GM18526 (cell line): Measurements from ENCODE around the gene PEX26.

Source experiments
- POLR2A ChIP-seq: IDR thresholded peaks from 3 replicates; pipeline ENCODE4 v1.6.1; 2011; ENCODE audit not compliant: insufficient read length; ENCODE audit errors: extremely low read depth

The PEX26 gene

DNA sequence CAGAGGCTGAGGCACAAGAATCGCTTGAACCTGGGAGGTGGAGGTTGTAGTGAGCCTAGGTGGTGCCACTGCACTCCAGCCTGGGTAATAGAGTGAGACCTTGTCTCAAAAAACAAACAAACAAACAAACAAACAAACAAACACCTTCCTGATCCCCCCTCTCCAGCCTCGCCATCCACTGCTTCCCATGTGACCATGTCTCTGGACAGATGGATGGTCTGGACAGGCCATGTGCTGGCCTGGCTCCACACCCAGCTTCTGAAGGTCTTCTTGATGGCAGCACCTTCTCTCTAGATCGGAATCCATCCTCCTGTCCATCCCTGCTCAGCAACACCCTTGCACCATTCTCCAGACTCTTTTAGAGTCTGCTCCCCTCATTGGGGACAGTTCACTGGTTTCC is 10.7 kb upstream of the PEX26 start:
- no peak for TF ChIP-seq POLR2A

DNA sequence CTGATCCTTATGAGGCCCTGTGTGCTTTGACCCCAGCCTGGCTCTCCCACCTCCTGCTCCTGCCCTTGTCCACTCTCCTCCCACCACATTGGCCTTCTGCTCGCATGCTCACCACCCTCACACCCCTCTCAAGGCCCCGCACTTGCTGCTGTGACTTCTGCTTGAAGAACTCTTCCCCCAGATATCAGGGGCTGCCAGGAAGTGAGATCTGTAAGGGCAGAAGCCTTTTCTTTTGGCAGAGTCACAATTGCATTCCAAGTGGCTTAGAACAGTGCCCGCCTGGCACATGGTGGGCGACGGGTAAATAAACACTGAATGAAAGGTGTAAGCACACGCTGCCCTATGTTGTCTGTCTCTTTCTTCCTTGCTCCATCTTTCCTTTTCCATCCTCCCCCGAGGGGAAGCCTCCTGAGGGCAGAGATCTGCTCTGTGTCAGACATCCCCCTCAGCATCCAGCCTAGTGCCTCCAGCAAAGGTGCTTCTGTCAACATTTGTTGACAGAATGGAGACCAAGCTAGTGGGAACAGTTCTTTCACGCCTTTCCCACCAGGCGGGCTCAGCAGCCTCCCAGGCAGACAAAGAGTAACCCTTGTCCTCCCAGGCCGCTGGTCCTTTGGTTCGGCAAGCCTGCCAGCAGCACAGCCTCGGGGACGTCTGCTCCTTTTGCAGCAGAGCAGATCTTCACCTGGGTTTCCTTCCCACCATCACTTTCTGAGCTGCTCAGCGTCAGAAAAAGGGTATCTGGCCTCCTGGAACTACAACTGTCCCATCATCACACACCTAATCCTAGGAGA is 10.0 kb upstream of the PEX26 start:
- TF ChIP-seq POLR2A: no peak

DNA sequence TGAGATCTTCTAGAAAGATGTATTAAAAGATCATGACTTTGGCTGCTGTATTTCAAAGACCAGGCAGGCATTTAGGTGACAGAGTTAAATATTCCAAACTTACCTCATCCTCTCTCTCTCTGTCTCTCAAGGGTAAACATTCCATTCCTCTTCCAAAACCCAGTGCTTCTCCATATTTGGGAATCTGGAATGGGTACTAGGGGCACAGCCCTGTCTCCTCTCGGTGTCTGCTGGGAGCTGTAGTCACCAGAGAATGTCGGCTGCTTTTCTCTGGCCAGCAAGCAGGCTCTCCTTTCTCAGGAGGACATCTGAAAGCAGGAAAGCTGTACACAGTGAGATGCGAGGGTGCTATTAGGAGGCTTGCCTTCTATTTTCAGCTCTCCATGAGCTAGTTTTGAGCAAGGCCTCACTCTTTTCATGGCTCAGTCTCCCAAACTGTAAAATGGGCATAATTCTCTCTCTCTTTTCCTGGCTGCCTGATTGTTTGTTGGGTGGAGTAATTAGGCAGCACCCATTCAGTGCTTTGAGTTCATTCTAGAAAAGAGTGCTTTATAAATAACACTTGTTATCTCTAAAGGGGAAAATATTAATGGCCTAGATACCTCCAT is 9.3 kb upstream of the PEX26 start:
- TF ChIP-seq POLR2A: no peak

DNA sequence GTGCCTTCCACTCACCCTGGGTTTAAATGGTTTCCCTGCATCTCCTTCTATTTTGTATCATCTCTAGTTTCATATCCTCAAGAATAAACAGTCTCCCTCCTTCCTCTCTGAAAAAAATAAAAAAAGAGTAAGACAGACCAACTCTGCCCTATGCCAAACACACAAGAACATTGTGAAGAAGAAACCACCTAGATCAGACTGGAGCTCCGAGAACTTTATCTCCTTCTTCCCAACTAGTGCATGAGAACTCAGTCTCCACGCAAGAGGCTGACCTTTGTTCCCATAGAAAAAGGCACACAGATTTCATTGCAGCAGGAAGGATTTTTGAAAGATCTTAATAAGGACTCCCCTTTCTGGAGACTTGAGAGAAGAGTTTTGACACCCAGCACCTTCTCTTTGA is 8.7 kb upstream of the PEX26 start:
- TF ChIP-seq POLR2A: no peak

DNA sequence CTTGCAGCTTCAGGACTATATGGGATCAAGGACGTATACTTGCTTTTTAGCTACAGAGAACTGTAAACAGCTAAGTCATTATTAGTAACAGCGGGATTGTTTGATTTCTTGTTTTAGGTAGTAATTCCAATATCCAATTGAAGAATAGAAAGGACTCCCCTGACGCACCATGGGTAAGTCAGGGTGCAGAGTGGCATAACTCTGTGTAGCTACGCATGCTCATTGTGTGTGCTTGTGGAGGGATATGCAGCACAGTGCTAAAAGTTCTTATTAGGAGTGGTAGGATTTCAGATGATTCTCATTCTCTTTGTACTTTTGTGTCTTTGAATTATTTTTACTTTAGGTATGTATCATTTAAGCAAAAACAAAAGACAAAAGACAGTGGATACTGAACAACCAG is 7.7 kb upstream of the PEX26 start:
- no peak for TF ChIP-seq POLR2A

DNA sequence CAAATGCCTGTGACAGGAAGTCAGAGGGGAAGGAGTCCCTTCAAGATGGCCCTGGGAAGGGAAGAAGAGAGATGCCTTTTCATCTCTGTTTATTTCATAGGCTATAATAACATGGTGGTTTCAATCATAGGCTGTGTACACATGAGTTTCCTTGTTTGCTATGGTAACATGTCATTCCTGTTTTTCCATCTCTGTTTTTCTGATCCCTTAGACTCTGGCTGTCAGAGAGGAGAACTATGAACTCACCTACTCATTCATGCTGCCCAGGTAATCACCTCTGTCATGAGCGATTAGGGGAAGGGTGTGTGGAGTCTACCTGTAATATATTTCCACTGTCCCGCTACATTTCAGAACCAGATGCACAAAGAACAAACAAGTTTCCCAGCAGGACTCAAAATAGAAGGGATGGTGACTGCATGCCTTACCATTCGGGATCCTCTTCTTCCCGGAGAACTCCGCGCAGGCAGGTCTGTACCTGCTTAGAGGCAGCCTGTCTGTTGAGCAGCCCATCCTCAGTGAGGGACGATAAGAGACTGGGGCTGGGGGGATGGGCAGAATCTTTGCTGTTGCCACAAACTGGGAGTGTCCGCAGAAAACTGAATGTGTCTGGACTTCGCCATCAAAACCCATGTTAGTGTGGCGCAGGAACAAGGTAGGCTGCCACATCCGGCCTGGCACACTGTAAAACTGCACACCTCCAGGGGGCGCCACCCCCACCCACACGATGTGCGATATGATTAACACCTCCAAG is 7.1 kb upstream of the PEX26 start:
- no peak for TF ChIP-seq POLR2A

DNA sequence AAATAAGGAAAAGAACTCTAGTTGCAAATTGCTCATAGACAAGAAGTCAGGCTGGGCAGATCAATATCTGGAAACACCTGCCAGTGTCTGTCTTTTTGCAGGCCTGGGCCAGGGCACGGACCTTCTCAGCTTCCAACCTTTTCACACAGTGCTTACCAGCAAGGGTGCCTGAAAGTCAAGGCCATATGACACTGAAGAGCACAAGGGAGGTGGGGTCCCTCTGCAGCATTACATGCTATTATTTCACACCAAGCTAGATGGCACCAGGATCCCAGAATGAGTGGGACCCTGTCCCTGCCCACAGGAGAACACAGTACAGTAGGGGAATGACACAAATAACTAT is 5.9 kb upstream of the PEX26 start:
- TF ChIP-seq POLR2A: no peak

DNA sequence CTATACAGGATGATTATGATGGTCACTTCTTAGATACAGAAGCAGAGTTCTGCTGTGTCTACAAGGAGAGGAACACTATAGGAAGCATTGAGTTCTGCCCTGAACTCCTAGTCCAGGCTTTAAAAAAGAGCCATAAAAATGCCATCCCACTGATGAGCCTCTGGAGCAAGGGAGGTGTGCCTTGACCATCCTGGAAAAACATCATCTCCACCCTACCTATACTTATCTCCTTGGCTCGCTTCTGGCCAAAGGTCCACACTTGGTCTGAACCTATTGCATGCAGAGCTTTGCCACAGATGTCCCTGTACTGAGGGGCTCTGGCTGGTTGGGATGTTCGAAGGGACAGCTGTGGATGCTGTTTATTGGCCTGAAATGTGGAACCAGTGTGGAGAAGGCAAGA is 4.3 kb upstream of the PEX26 start:
- no peak for TF ChIP-seq POLR2A

DNA sequence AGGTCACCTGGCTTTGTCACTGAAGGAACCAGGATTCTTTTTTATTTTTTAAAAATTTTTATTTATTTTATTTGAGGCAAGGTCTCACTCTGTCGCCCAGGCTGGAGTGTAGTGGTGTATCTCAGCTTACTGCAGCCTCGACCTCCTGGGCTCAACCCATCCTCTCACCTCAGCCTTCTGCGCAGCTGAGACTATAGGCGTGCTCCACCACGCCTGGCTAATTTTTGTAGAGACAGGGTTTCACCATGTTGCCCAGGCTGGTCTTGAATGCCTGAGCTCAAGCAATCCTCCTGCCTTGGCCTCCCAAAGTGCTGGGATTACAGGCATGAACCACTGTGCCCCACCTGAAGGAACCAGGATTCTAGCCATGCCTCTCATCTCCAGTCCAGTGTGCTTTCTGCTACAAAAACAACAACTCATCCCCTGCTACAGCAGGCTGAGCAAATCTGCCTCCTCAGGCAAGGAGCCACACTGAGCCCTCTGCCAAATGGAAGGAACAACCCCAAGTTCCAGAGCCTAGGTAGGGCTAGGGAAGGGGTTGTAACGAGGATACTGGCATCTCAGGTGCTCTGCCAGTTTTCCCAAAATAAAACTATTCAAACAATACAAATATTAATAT is 2.6 kb upstream of the PEX26 start:
- no peak for TF ChIP-seq POLR2A

DNA sequence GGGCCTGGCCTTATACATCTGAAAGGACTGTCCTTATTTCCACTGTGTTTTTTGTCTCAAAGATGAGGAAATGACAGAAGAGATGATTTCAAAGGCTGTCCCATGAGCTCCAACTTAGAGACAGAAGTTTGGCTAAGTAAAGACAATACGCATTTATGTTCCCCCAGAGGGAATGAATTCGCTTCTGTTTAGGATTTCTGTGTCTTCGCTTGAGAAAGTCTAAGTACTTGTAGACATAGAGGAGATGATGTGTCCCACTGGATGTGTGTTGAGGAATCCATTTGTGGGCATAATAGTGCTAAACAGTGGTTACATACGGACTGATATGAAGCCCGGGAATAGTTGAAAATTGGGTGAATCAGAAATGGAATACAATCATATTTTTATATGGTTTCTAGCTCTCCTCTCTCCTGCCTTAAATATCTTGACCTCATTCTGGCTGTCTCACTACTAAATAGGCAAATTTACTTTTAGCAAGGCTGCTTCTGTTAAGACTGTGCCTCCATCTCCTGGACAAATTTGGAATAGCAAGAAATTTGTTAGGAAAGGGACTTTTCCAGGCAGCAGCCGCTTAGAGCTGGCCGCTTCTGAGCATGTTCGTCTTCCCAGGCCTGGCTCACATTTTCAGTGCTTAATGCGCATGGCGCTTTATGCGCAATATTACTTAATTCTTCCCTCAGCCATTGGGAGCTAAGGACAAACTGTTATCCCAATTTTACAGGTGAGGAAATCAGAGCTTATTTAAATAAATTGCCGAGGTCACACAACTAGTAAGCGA is 1.9 kb upstream of the PEX26 start:
- no peak for TF ChIP-seq POLR2A

DNA sequence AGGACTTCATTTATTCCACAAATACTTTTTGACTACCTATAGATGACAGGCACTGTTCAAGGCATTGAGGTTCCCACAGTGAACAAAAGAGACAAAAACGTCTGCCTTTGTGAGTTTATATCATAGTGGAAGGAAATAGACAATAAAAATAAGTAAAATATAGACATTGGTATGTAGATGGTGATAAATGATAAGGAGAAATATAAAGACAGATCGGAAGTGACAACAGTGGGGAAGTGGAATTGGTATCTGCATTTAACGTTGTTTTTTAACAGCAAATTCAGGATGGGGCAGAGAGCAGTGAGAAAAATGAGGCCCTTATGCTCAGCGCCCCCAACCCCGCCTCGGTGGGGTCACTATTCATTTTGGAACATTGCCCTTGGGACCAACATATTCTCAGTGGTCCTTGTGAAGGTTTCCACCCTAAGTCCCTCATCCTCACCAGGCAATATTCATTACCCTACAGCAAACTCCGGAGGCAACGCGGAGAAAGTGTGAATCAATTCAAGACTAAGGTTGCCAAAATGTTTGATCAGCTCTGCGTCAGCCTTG is 627 bp upstream of the PEX26 start:
- TF ChIP-seq POLR2A: no peak

DNA sequence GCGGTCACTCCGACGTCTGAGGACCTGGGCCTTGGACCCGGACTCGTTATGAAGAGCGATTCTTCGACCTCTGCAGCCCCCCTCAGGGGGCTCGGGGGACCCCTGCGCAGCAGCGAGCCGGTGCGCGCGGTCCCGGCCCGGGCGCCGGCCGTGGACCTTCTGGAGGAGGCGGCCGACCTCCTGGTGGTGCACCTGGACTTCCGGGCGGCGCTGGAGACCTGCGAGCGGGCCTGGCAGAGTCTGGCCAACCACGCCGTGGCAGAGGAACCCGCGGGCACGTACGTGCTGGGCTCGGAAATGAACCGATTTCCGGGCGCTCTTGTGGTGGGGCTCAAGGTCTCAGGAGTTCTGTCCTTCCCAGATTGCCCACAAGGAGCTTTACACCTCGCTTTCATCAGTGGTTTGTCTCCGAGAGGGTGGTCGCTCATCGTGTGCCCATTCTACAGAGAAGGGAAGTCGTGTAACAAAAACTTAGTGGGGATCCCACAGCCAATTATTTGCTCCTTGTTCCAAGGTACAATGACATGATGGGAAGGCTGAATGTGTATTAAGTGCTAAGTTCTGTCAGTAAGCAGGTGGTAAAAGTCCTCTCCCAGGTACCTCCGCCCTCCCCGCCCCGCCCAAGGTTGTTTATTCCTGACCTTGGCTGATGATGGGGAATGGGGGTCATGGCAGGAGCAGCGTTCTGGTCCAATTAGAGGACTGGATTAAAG is 695 bp downstream of the PEX26 start:
- no peak for TF ChIP-seq POLR2A

DNA sequence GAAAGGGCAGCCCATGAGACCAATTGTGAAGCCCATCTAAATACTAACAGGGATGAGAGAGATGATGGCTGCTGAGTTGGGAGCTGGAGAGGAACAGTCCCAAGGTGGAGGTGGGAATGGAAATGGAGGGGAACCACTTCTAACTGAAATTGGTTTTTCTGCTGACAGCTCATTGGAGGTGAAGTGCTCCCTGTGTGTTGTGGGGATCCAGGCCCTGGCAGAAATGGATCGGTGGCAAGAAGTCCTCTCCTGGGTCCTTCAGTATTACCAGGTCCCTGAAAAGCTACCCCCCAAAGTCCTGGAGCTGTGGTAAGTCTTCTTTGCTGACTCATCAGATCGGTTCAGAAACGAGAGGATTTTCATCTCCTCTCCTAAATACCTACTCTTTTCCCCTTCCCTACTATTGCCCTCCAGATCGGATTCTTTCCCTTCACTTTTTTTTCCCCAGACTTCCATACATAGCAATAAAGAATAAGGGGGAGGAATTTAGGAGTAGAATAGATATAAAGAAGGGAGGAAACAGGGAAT is 2.0 kb downstream of the PEX26 start:
- no peak for TF ChIP-seq POLR2A

DNA sequence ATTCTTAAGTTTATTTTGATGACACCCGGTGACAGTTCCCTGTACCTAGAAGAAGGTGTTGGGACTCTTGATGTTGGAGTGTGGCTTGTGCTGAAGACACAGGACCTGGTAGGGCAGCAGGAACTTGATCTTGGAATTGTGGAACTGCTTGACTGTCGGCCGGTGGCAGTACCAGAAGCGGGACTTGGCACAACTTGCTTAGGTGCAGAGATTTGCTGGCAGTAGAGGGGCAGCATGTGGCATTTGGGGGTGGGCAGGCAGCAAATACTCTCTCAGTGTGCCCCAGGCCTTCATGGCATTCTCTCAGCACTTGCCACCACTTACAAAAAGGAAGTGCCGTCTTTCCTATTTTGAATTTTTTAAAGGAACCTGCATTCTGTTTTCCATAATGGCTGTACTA is 3.6 kb downstream of the PEX26 start:
- no peak for TF ChIP-seq POLR2A
